GM12892 (cell line): Measurements from ENCODE around the gene IKZF1.

Experiments used
- DNase-seq: peaks from one replicate; pipeline ENCODE4 v3.0.0; 2011; ENCODE audit not compliant: insufficient read length
- FAIRE-seq: peaks from 2 replicates; lab custom pipeline; 2011; peaks lifted over from hg19 to GRCh38; lab: Jason Lieb, UNC
- POLR2A ChIP-seq: IDR thresholded peaks from 2 replicates; pipeline ENCODE4 v1.6.1; 2011; ENCODE audit warnings: low read depth, low read length, control low read depth
- POLR2AphosphoS5 ChIP-seq: IDR thresholded peaks from 2 replicates; pipeline ENCODE4 v1.6.1; 2011; ENCODE audit warnings: low read depth, low read length, control low read depth
- TAF1 ChIP-seq: IDR thresholded peaks from 2 replicates; pipeline ENCODE4 v1.6.1; 2011; ENCODE audit warnings: low read depth, mild to moderate bottlenecking, control low read depth, low read length, borderline replicate concordance

IKZF1 gene

DNA sequence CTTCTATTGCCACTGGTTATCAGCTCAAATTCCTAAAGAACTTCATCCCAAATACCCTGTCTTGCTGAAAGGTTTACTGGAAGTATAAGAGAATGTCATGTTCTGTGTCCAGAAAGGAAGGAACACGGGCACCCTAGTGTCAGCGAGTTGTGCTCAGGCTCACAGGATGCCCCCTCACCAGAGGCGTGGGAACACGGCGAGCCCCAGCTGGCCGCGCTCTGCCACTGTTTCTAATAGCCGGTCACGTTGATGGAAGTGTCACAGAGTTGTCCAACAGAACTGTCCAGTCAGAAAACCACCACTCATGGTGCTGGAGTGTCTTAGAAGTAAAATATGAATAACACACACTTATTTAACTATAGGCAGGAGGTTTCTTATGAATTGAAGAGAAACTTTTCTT lies 72.8 kb downstream of the IKZF1 start:
- TF ChIP-seq POLR2A (no peak), TAF1 (no peak), POLR2AphosphoS5 (no peak)
- no peak for DNase-seq
- no peak for FAIRE-seq

DNA sequence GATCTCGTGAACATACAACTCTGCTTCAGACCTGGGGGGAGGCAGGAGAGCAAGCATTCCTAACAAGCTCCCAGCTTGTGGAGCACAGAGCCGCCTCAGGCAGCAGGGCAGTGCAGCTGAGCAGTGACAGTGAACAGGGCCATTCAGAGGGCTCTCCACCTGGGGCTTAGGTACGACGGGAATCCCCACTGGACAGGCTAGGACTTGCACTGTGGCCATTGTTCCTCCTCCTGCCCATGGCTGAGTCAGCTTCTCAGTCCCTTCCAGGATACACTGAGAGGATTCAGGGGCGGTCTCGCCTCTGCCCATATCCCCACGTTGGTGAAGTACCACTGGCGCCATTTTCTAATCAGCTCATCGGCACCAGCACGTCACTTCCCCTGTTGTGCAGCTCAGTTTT lies 74.6 kb downstream of the IKZF1 start:
- no peak for DNase-seq

DNA sequence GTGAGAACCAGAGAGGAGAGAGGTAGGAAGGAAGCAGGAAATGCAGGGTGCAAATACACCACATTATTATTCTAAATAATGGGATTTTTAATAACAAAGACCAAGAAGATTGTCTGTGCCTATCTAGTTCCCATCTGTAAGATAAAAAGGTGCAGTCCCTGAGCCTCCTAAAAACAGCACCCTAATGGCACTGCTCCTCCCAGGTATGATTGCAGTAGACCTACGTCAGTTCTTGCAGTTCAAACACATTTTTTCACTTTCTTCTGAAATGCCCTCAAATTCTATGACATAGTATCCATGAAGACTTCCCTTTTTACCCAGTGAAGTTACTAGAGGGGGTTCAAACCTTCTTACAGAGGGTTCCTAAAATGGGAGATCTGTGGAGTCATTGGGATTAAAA lies 75.0 kb downstream of the IKZF1 start:
- TF ChIP-seq POLR2A (no peak), TAF1 (no peak), POLR2AphosphoS5 (no peak)
- DNase-seq, result no peak
- no peak for FAIRE-seq

More for the DNA sequence above, 74.6 kb downstream of the IKZF1 start:
- TF ChIP-seq POLR2AphosphoS5, result no peak
- no peak for TF ChIP-seq POLR2A
- no peak for TF ChIP-seq TAF1
- no peak for FAIRE-seq

DNA sequence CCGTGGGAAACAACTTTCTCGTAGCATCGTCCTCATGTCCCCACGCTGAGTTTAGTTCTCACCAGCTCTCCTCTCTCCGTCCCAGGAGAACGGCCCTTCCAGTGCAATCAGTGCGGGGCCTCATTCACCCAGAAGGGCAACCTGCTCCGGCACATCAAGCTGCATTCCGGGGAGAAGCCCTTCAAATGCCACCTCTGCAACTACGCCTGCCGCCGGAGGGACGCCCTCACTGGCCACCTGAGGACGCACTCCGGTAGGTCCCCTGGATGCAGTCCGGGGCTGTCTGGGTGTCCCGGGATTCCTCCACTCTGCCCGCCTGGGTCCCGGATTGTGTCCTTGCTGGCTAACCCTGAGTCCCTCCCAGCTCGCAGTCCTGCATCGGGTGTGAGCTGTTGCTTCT lies 77.9 kb downstream of the IKZF1 start:
- DNase-seq, result no peak
- TF ChIP-seq TAF1 (no peak), POLR2AphosphoS5 (no peak), POLR2A (no peak)
- FAIRE-seq, result no peak

DNA sequence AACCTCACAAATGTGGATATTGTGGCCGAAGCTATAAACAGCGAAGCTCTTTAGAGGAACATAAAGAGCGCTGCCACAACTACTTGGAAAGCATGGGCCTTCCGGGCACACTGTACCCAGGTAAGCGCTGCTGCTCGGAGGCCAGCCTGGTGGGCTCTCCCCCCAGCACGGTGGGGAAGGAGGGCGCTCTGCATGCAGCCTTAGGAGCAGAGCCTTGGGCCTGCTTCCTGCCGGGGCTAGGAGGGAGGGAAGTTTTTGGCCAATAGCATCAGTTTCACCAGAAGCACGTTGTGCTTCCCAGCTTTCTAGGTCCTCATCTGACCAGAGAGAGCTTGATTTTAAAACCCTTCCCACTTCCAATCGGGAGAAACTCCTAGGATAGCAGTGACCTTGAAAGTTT lies 82.8 kb downstream of the IKZF1 start:
- FAIRE-seq, result no peak
- DNase-seq, result no peak
- no peak for TF ChIP-seq TAF1
- no peak for TF ChIP-seq POLR2AphosphoS5
- no peak for TF ChIP-seq POLR2A

DNA sequence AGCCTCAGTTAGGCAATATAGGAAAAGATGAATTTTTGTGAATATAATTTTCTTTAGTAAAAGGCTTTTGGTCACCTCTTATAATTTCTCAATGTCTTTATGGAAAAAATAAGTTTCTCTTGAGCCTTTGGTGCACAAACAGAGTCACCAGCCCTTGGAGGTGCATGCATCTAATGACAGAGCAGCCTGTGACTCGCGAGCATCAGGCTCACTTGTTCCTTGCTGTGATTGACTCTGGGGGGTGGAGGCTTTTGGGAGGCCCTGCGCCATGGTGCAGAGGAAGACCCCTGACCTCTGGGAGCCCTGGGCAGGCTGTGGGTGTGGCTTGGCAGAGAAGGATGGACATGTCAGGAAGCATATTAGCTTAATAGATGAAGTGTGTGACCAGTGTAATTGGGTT lies 85.4 kb downstream of the IKZF1 start:
- DNase-seq, result no peak
- TF ChIP-seq POLR2A (no peak), POLR2AphosphoS5 (no peak), TAF1 (no peak)
- no peak for FAIRE-seq

DNA sequence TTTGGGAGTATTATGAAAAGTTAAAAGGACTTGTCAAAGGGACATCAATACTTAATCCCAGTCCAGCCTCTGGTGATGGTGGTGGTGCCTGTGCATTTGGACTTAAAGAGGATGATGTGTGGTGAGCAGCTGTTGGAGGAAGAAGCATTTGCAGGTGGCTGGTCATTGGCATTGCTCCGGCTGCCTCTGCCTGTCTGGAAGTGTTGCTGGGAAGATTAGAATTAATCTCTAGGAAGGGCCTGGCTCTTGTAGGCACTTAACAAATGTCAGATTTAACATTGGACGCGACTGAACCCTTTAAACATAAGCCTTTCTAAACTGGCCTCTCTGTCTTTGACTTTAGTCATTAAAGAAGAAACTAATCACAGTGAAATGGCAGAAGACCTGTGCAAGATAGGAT lies 86.9 kb downstream of the IKZF1 start:
- TF ChIP-seq POLR2AphosphoS5 (no peak), POLR2A (no peak), TAF1 (no peak)
- FAIRE-seq (no peak), DNase-seq (no peak)

DNA sequence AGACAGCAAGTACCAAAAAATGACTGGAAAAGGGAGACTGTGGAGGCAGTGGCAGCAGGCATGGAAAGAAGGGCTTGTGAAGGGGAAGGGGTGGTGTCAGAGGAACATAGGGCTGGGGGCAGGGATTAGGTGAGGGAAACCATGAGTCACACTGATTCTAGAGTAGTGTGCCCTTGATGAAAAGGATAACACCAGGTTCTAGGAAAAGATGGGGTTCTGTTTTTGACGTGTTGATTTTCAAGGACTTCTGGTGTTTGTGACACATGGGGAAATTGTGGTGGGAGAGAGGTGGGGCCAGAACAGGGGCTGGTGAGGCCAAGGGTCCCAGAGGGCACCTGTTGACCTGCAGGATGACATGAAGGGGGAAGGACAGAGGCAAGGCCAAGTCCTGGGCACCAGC lies 88.6 kb downstream of the IKZF1 start:
- TF ChIP-seq TAF1, result no peak
- TF ChIP-seq POLR2AphosphoS5, result no peak
- TF ChIP-seq POLR2A, result no peak
- no peak for DNase-seq
- no peak for FAIRE-seq

DNA sequence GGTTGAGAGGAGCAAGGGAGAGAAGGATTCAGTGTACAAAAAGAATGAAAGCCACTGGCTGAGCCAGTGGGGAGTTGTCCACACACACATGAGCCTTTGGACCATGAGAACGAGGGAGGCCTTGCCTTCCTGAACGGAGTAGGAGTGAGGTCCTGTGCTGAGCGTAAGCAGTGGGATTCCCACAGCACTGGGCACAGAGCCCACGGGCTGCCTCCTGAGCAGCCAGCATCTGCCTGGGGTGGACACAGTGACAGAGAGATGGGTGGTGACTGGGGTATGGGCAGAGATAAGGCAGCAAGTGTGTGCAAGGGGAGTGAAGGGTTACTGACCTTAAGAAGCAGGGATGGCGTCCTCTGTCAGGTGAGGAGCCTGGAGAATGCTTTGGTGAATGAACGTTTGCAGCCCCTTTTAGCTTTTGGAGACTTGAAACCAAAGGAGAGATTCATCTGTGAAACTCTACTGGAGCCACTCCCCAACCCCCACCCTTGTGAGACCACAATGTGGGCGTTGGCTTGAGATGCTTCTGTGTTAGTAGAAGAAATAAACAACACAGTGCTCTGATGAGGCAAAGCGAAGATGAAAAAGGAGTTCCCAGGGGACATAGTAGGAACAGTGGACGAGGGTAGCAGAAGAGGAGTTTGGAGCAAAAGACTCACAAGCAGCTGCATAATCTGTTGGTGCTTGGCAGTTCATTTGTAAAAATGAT lies 89.2 kb downstream of the IKZF1 start:
- no peak for TF ChIP-seq POLR2A
- TF ChIP-seq POLR2AphosphoS5, result no peak
- TF ChIP-seq TAF1, result no peak
- FAIRE-seq (peak; percentile 74), DNase-seq (no peak)

DNA sequence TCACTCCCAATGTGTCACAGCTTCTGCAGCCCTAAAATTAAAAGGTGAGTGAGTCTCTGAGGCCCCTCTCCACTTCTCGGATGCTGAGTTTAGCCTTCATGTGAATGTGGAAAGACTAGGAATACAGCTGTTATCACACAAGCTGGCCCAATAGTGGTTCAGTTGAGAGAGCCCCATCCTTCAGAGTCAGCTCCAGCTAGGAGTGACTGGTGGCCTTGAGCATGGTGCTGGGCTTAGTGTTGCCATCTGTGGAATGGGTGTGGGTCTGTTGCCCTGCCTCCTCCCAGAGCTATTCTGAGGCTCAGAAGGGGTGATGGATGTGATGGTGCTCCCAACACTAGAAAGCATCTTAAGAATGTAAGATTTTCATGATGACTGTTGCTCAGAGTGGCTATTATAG lies 89.8 kb downstream of the IKZF1 start:
- no peak for FAIRE-seq
- no peak for TF ChIP-seq TAF1
- TF ChIP-seq POLR2A, result no peak
- no peak for TF ChIP-seq POLR2AphosphoS5
- no peak for DNase-seq

DNA sequence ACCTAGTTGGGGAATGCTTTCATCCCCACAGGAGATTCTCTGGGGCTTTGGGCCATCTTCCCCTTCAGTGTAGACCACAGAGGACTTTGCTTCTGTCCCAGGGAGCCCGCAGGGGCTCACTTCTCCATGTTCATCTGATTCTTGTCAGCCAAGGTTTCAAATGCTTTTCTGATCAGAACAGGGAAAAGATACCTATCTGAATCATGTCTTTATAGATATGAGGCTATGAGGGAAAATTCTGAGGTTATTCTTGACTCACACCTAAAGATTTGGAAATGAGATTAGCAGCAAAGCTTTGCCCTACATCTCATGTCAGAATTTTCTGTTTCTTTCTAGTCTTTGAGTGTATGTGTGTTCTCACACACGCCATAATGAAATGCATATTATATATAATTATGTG lies 92.3 kb downstream of the IKZF1 start:
- no peak for DNase-seq
- FAIRE-seq, result peak; percentile 71
- TF ChIP-seq POLR2A, result no peak
- TF ChIP-seq TAF1, result no peak
- TF ChIP-seq POLR2AphosphoS5, result no peak

DNA sequence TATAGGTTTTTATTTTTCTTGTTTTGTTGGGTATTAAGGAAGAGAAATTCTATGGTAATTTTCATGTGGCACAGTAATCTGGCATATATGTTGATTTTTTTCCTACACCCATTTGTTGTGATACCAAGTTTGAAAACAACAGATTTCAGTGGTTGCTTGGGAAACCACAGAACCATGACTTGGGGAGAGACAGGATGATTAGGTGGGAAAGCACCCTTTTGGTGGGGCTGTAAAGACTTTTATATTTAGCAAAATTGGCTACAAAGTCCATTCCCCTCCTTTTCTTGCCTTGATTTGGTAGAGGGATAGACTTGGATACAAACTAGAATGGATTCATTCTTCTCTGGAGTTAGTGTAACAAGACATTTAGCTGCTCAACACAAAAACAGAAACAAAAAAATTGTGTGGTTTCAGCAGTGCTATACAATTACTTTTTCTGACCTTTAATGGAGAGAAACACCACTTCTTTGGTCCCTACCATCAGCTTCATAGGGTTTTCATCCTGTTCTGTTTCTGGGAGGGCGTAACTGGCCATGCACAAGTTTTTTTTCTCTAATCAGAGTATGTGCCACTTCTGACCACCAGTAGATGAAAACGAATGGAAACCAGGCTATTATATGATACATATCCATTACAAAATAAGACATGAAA lies 92.9 kb downstream of the IKZF1 start:
- TF ChIP-seq TAF1 (no peak), POLR2AphosphoS5 (no peak), POLR2A (no peak)
- DNase-seq (no peak), FAIRE-seq (peak; percentile 84)
